K562 (cell line): ENCODE data around the gene FASTK. TPM values are rescaled to one million over a fixed set of nuclear protein-coding genes. Genes with fewer than 3 reads are reported as not detected.

Experiments
- CHD1 ChIP-seq: fragments of 200-600 bp; sonication (generic); IDR thresholded peaks from one replicate; pipeline ENCODE4 v1.6.1; 2012; ENCODE audit warnings: mild to moderate bottlenecking, moderate library complexity, low read length, inconsistent platforms
- HLTF ChIP-seq: fragments of 450-650 bp; IDR thresholded peaks from 2 replicates; pipeline ENCODE4 v1.6.1; 2016
- HNRNPK ChIP-seq: fragments of 200-400 bp; formaldehyde crosslinking; IDR thresholded peaks from one replicate; pipeline ENCODE4 v1.6.1; 2018; ENCODE audit warnings: mild to moderate bottlenecking, low read depth, low read length; ENCODE audit not compliant: poor library complexity, severe bottlenecking
- JUND ChIP-seq, 2 experiments: IDR thresholded peaks; 2 replicates in 1 of 2; 3 replicates in 1 of 2; pipeline ENCODE4 v1.6.1; 2011; ENCODE audit warnings: borderline replicate concordance in 2 of 2, low read depth in 2 of 2, low read length in 2 of 2, improper control_type of control experiment in 1 of 2, missing biosample characterization in 1 of 2, missing genetic modification characterization in 1 of 2, missing genetic modification reagents in 1 of 2
- KAT7 ChIP-seq: sonication (generic); formaldehyde crosslinking; IDR thresholded peaks from 2 replicates; pipeline ENCODE4 v1.8.0; 2022; ENCODE audit warnings: missing genetic modification reagents, mild to moderate bottlenecking, borderline replicate concordance
- KDM1A ChIP-seq, 2 experiments: fragments of 450-650 bp; IDR thresholded peaks; 2 replicates each; pipeline ENCODE4 v1.6.1; 2016; ENCODE audit warnings: mild to moderate bottlenecking in 2 of 2
- MCM2 ChIP-seq: fragments of 450-650 bp; IDR thresholded peaks from 2 replicates; pipeline ENCODE4 v1.6.1; 2017; ENCODE audit warnings: low read depth, mild to moderate bottlenecking
- MECOM ChIP-seq: fragments of 250-450 bp; sonication (Bioruptor Pico); IDR thresholded peaks from 2 replicates; pipeline ENCODE4 v1.8.0; 2022; ENCODE audit warnings: inconsistent platforms
- NFE2L1 ChIP-seq: fragments of 450-650 bp; IDR thresholded peaks from 2 replicates; pipeline ENCODE4 v1.6.1; 2016; ENCODE audit warnings: missing genetic modification characterization, low read depth, mild to moderate bottlenecking, missing compliant biosample characterization, moderate library complexity, borderline replicate concordance
- PCBP1 ChIP-seq: fragments of 200-400 bp; formaldehyde crosslinking; IDR thresholded peaks from 2 replicates; pipeline ENCODE4 v1.6.1; 2018; ENCODE audit warnings: mild to moderate bottlenecking, low read depth, low read length; ENCODE audit not compliant: poor library complexity, severe bottlenecking
- YBX1 ChIP-seq: fragments of 450-650 bp; IDR thresholded peaks from 2 replicates; pipeline ENCODE4 v1.7.1; 2016; ENCODE audit warnings: mild to moderate bottlenecking
- ZBED1 ChIP-seq: IDR thresholded peaks from 2 replicates; pipeline ENCODE4 v1.6.1; 2014
- ZNF239 ChIP-seq: fragments of 250-450 bp; sonication (Bioruptor Pico); IDR thresholded peaks from 2 replicates; pipeline ENCODE4 v1.4.0; 2020; ENCODE audit warnings: mild to moderate bottlenecking
- ZNF561 ChIP-seq: fragments of 450-650 bp; formaldehyde crosslinking; conservative IDR thresholded peaks from 2 replicates; pipeline ENCODE4 v1.4.0; 2020; ENCODE audit warnings: mild to moderate bottlenecking, moderate library complexity
- ZNF586 ChIP-seq: fragments of 450-650 bp; formaldehyde crosslinking; conservative IDR thresholded peaks from 2 replicates; pipeline ENCODE4 v1.4.0; 2020; ENCODE audit warnings: mild to moderate bottlenecking, moderate library complexity
- ZNF696 ChIP-seq: fragments of 250-450 bp; sonication (Bioruptor Pico); conservative IDR thresholded peaks from 2 replicates; pipeline ENCODE4 v1.4.0; 2020; ENCODE audit warnings: mild to moderate bottlenecking, moderate library complexity
- polyA plus RNA-seq, 8 experiments: library from polyadenylated mRNA; depleted of rRNA in 4 of 8; stranded (reverse) in 5 of 8; unstranded in 3 of 8; fragments of >200 nt; fragmentation: Nextera tagmentation in 2 of 8; fragmentation: Illumina TruSeq in 1 of 8; extraction: Ambion mirVana in 2 of 8; extraction: Trizol in 1 of 8; gene quantifications; 2 replicates each; pipeline versions ENCODE4 v1.2.1 to v1.2.3, GENCODE V29; 2011 to 2014; ENCODE audit warnings: inconsistent platforms in 1 of 8, missing spikeins in 1 of 8
- total RNA-seq, 7 experiments: library from RNA; depleted of rRNA in 6 of 7; stranded (reverse); fragments of >200 nt in 6 of 7; fragmentation: Illumina TruSeq in 2 of 7; extraction: Trizol in 2 of 7; gene quantifications; 2 replicates each; pipeline versions ENCODE4 v1.2.1 to v1.2.3, GENCODE V29; 2011 to 2021; ENCODE audit warnings: low replicate concordance in 1 of 7
- TF ChIP-seq, protein P1 (sequence below): fragments of 450-650 bp; IDR thresholded peaks from 2 replicates; pipeline ENCODE4 v1.6.1; 2016; ENCODE audit warnings: mild to moderate bottlenecking
- TF ChIP-seq, protein P2 (sequence below): fragments of 250-450 bp; sonication (Bioruptor Pico); IDR thresholded peaks from 2 replicates; pipeline ENCODE4 v1.4.0; 2020; ENCODE audit warnings: mild to moderate bottlenecking, moderate library complexity
- TF ChIP-seq, protein P3 (sequence below): fragments of 250-450 bp; sonication (Bioruptor Pico); IDR thresholded peaks from 2 replicates; pipeline ENCODE4 v1.4.0; 2020; ENCODE audit warnings: borderline replicate concordance

Gene FASTK
- total and polyA plus RNA-seq, 9 of the 15 experiments (the other 6 are each of a cell fraction or from before 2014, with no cell fraction given): 0.51 to 150 (median 48.2) TPM

GRCh38 chr7:151028948-151029501 lies 51.6 kb downstream of the FASTK start (continued):
- TF ChIP-seq CHD1 (no peak), ZNF586 (CRISPR knock-in tag) (no peak), JUND (IDR thresholded peaks at IDR 0.05; ENCODE audit: borderline replicate concordance, low read depth, low read length) (no peak), JUND (tag; IDR thresholded peaks at IDR 0.05; ENCODE audit: borderline replicate concordance, low read depth, low read length) (no peak), HLTF (peak; percentile 68; the same call in 1 of the 2 replicates), YBX1 (no peak), ZNF696 (no peak), HNRNPK (no peak), ZNF561 (CRISPR knock-in tag) (no peak), MCM2 (no peak), MECOM (CRISPR knock-in tag) (no peak), KAT7 (peak; percentile 22; the same call in 1 of the 2 replicates), ZBED1 (no peak), ZNF239 (CRISPR knock-in tag) (no peak), PCBP1 (no peak), KDM1A (IDR thresholded peaks at IDR 0.05) (peak; percentile 42 to 69; a peak in 1 of 4 replicates), NFE2L1 (no peak)
- TF ChIP-seq, protein P1, sequence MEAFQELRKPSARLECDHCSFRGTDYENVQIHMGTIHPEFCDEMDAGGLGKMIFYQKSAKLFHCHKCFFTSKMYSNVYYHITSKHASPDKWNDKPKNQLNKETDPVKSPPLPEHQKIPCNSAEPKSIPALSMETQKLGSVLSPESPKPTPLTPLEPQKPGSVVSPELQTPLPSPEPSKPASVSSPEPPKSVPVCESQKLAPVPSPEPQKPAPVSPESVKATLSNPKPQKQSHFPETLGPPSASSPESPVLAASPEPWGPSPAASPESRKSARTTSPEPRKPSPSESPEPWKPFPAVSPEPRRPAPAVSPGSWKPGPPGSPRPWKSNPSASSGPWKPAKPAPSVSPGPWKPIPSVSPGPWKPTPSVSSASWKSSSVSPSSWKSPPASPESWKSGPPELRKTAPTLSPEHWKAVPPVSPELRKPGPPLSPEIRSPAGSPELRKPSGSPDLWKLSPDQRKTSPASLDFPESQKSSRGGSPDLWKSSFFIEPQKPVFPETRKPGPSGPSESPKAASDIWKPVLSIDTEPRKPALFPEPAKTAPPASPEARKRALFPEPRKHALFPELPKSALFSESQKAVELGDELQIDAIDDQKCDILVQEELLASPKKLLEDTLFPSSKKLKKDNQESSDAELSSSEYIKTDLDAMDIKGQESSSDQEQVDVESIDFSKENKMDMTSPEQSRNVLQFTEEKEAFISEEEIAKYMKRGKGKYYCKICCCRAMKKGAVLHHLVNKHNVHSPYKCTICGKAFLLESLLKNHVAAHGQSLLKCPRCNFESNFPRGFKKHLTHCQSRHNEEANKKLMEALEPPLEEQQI: no peak
- TF ChIP-seq, protein P2, sequence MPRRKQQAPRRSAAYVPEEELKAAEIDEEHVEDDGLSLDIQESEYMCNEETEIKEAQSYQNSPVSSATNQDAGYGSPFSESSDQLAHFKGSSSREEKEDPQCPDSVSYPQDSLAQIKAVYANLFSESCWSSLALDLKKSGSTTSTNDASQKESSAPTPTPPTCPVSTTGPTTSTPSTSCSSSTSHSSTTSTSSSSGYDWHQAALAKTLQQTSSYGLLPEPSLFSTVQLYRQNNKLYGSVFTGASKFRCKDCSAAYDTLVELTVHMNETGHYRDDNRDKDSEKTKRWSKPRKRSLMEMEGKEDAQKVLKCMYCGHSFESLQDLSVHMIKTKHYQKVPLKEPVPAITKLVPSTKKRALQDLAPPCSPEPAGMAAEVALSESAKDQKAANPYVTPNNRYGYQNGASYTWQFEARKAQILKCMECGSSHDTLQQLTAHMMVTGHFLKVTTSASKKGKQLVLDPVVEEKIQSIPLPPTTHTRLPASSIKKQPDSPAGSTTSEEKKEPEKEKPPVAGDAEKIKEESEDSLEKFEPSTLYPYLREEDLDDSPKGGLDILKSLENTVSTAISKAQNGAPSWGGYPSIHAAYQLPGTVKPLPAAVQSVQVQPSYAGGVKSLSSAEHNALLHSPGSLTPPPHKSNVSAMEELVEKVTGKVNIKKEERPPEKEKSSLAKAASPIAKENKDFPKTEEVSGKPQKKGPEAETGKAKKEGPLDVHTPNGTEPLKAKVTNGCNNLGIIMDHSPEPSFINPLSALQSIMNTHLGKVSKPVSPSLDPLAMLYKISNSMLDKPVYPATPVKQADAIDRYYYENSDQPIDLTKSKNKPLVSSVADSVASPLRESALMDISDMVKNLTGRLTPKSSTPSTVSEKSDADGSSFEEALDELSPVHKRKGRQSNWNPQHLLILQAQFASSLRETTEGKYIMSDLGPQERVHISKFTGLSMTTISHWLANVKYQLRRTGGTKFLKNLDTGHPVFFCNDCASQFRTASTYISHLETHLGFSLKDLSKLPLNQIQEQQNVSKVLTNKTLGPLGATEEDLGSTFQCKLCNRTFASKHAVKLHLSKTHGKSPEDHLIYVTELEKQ (CRISPR knock-in tag): no peak
- TF ChIP-seq, protein P3, sequence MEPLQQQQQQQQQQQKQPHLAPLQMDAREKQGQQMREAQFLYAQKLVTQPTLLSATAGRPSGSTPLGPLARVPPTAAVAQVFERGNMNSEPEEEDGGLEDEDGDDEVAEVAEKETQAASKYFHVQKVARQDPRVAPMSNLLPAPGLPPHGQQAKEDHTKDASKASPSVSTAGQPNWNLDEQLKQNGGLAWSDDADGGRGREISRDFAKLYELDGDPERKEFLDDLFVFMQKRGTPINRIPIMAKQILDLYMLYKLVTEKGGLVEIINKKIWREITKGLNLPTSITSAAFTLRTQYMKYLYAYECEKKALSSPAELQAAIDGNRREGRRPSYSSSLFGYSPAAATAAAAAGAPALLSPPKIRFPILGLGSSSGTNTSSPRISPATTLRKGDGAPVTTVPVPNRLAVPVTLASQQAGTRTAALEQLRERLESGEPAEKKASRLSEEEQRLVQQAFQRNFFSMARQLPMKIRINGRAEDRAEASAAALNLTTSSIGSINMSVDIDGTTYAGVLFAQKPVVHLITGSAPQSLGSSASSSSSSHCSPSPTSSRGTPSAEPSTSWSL: no peak
